GM19099 (cell line): ENCODE results near the gene ALDH1A3.

Experiments used
- POLR2A ChIP-seq: IDR thresholded peaks from 3 replicates; pipeline ENCODE4 v1.6.1; 2011; ENCODE audit warnings: low read depth; ENCODE audit not compliant: insufficient read length; ENCODE audit errors: extremely low read depth

The ALDH1A3 gene

GRCh38 chr15:100869151-100869999, 10.3 kb upstream of the ALDH1A3 start:
- TF ChIP-seq POLR2A: no peak

- no peak for TF ChIP-seq POLR2A
Measured at GRCh38 chr15:100873029-100873677, 6.5 kb upstream of the ALDH1A3 start.

- no peak for TF ChIP-seq POLR2A
Measured at GRCh38 chr15:100875495-100875894, 4.1 kb upstream of the ALDH1A3 start.

GRCh38 chr15:100875976-100876375, 3.7 kb upstream of the ALDH1A3 start:
- TF ChIP-seq POLR2A: no peak

- no peak for TF ChIP-seq POLR2A
Measured at GRCh38 chr15:100877551-100877950, 2.1 kb upstream of the ALDH1A3 start.

- no peak for TF ChIP-seq POLR2A
Measured at GRCh38 chr15:100878130-100878529, 1.5 kb upstream of the ALDH1A3 start.

- no peak for TF ChIP-seq POLR2A
Measured at GRCh38 chr15:100878648-100879047, 983 bp upstream of the ALDH1A3 start.

GRCh38 chr15:100879061-100879463, 569 bp upstream of the ALDH1A3 start:
- no peak for TF ChIP-seq POLR2A

GRCh38 chr15:100880139-100880896, 687 bp downstream of the ALDH1A3 start:
- no peak for TF ChIP-seq POLR2A

- TF ChIP-seq POLR2A: no peak
Measured at GRCh38 chr15:100880897-100881242, 1.2 kb downstream of the ALDH1A3 start.

- TF ChIP-seq POLR2A: no peak
Measured at GRCh38 chr15:100881573-100882336, 2.1 kb downstream of the ALDH1A3 start.

- no peak for TF ChIP-seq POLR2A
Measured at GRCh38 chr15:100885116-100885515, 5.5 kb downstream of the ALDH1A3 start.

GRCh38 chr15:100885811-100886210, 6.2 kb downstream of the ALDH1A3 start:
- no peak for TF ChIP-seq POLR2A

GRCh38 chr15:100887211-100887913, 7.7 kb downstream of the ALDH1A3 start:
- TF ChIP-seq POLR2A: no peak
